IPS-18a (cell line): ENCODE measurements around the gene KDSR.

Experiments used
- H3K27ac ChIP-seq: one replicate; pipeline ENCODE4 v1.5.1; 2013; ENCODE audit warnings: low read length
- H3K27me3 ChIP-seq: one replicate; pipeline ENCODE4 v1.6.1; 2013; ENCODE audit warnings: mild to moderate bottlenecking, low read length; ENCODE audit not compliant: control insufficient read depth, insufficient read depth
- H3K36me3 ChIP-seq: one replicate; pipeline ENCODE4 v1.6.1; 2013; ENCODE audit warnings: low read depth, low read length; ENCODE audit not compliant: control insufficient read depth
- H3K4me1 ChIP-seq: one replicate; pipeline ENCODE4 v1.6.1; 2013; ENCODE audit warnings: low read depth, low read length; ENCODE audit not compliant: control insufficient read depth
- H3K4me3 ChIP-seq: one replicate; pipeline ENCODE4 v1.5.1; 2013; ENCODE audit warnings: low read length
- H3K9ac ChIP-seq: one replicate; pipeline ENCODE4 v1.6.1; 2013; ENCODE audit warnings: mild to moderate bottlenecking, low read length, moderate library complexity
- H3K9me3 ChIP-seq: one replicate; pipeline ENCODE4 v1.6.1; 2013; ENCODE audit warnings: low read depth, low read length; ENCODE audit not compliant: control insufficient read depth

The KDSR gene

GRCh38 chr18:63299837-63300745, 66.9 kb downstream of the KDSR start:
- Histone ChIP-seq H3K36me3 (no peaks in the 10 kb centered on the region), H3K4me1 (no peaks in the 10 kb centered on the region), H3K9me3 (no peaks in the 10 kb centered on the region), H3K27me3 (no peaks in the 10 kb centered on the region), H3K27ac (no peak overlapping the region), H3K9ac (no peak overlapping the region), H3K4me3 (no peak overlapping the region)

- H3K27me3 ChIP-seq: no peaks in the 10 kb centered on the region
- no peak overlapping the region for H3K27ac ChIP-seq
- no peaks in the 10 kb centered on the region for H3K36me3 ChIP-seq
- no peaks in the 10 kb centered on the region for H3K9me3 ChIP-seq
- H3K4me3 ChIP-seq: no peak overlapping the region
- no peak overlapping the region for H3K9ac ChIP-seq
- H3K4me1 ChIP-seq: no peaks in the 10 kb centered on the region
Observed at GRCh38 chr18:63298400-63299365, 68.3 kb downstream of the KDSR start.

- no peaks in the 10 kb centered on the region for H3K27me3 ChIP-seq
- H3K4me3 ChIP-seq: no peak overlapping the region
- H3K27ac ChIP-seq: no peak overlapping the region
- no peak overlapping the region for H3K9ac ChIP-seq
- H3K4me1 ChIP-seq: no peaks in the 10 kb centered on the region
- H3K9me3 ChIP-seq: no peaks in the 10 kb centered on the region
- H3K36me3 ChIP-seq: no peaks in the 10 kb centered on the region
Observed at GRCh38 chr18:63297687-63298399, 69.2 kb downstream of the KDSR start.

GRCh38 chr18:63293935-63294334, 73.1 kb downstream of the KDSR start:
- no peaks in the 10 kb centered on the region for H3K9me3 ChIP-seq
- H3K4me1 ChIP-seq: peaks cover 3% of the 10 kb centered on the region
- no peaks in the 10 kb centered on the region for H3K36me3 ChIP-seq
- H3K27me3 ChIP-seq: no peaks in the 10 kb centered on the region
- no peak overlapping the region for H3K27ac ChIP-seq
- no peak overlapping the region for H3K4me3 ChIP-seq
- no peak overlapping the region for H3K9ac ChIP-seq

GRCh38 chr18:63292831-63293683, 73.9 kb downstream of the KDSR start:
- Histone ChIP-seq H3K36me3 (no peaks in the 10 kb centered on the region), H3K4me3 (no peak overlapping the region), H3K27ac (no peak overlapping the region), H3K4me1 (peaks cover 3% of the 10 kb centered on the region), H3K9ac (no peak overlapping the region), H3K27me3 (no peaks in the 10 kb centered on the region), H3K9me3 (no peaks in the 10 kb centered on the region)

- Histone ChIP-seq H3K9me3 (no peaks in the 10 kb centered on the region), H3K36me3 (no peaks in the 10 kb centered on the region), H3K4me3 (no peak overlapping the region), H3K27me3 (no peaks in the 10 kb centered on the region), H3K4me1 (peaks cover 3% of the 10 kb centered on the region), H3K27ac (no peak overlapping the region), H3K9ac (no peak overlapping the region)
Observed at GRCh38 chr18:63291278-63291677, 75.7 kb downstream of the KDSR start.

GRCh38 chr18:63290821-63291200, 76.2 kb downstream of the KDSR start:
- Histone ChIP-seq H3K36me3 (no peaks in the 10 kb centered on the region), H3K9me3 (no peaks in the 10 kb centered on the region), H3K9ac (no peak overlapping the region), H3K27me3 (no peaks in the 10 kb centered on the region), H3K4me3 (no peak overlapping the region), H3K27ac (no peak overlapping the region), H3K4me1 (peaks cover 3% of the 10 kb centered on the region)

- Histone ChIP-seq H3K27ac (no peak overlapping the region), H3K4me3 (no peak overlapping the region), H3K36me3 (no peaks in the 10 kb centered on the region), H3K27me3 (no peaks in the 10 kb centered on the region), H3K4me1 (peaks cover 3% of the 10 kb centered on the region), H3K9ac (no peak overlapping the region), H3K9me3 (no peaks in the 10 kb centered on the region)
Observed at GRCh38 chr18:63290166-63290820, 76.7 kb downstream of the KDSR start.

GRCh38 chr18:63288311-63288710, 78.7 kb downstream of the KDSR start:
- Histone ChIP-seq H3K4me3 (no peak overlapping the region), H3K27me3 (no peaks in the 10 kb centered on the region), H3K9me3 (no peaks in the 10 kb centered on the region), H3K4me1 (peaks cover 3% of the 10 kb centered on the region), H3K9ac (no peak overlapping the region), H3K27ac (no peak overlapping the region), H3K36me3 (no peaks in the 10 kb centered on the region)

- Histone ChIP-seq H3K36me3 (no peaks in the 10 kb centered on the region), H3K4me3 (no peak overlapping the region), H3K9ac (no peak overlapping the region), H3K4me1 (peaks cover 3% of the 10 kb centered on the region), H3K27ac (no peak overlapping the region), H3K27me3 (no peaks in the 10 kb centered on the region), H3K9me3 (no peaks in the 10 kb centered on the region)
Observed at GRCh38 chr18:63287691-63288220, 79.2 kb downstream of the KDSR start.
